HepG2 (cell line): ENCODE results near the gene PPP1CA. TPM values are rescaled to one million over a fixed set of nuclear protein-coding genes. Genes with fewer than 3 reads are reported as not detected.

Experiments used
- ATAC-seq: fragments of 200-7000 bp; cut with Tn5 transposase; 3 replicates; pipeline ENCODE4 v1.9.1; 2020; ENCODE audit warnings: mild to moderate bottlenecking, moderate library complexity
- BruUV-seq: library from RNA; stranded (reverse); fragments of 400-500 nt; replicated peaks from 2 replicates; lab custom pipeline; 2021; lab: Mats Ljungman, UMichigan
- CTCF ChIA-PET: fragments of 300-600 bp; formaldehyde crosslinking; extraction: SDS; loops from one replicate; lab custom pipeline; 2021; ENCODE audit warnings: low total read pairs, inconsistent platforms, low intra/inter-chr PET ratio; lab: Yijun Ruan, JAX
- POLR2A ChIA-PET: fragments of 350-600 bp; sonication (Branson Sonifier 250); formaldehyde crosslinking; loops from one replicate; lab custom pipeline; 2020; ENCODE audit warnings: antibody characterized with exemption, inconsistent platforms; lab: Yijun Ruan, JAX
- DNase-seq: peaks from one replicate; pipeline ENCODE4 v3.0.0-alpha.2; 2015; ENCODE audit warnings: low spot score
- FAIRE-seq: peaks from 3 replicates; lab custom pipeline; 2011; peaks lifted over from hg19 to GRCh38; lab: Jason Lieb, UNC
- H2AFZ ChIP-seq: one replicate; pipeline ENCODE4 v1.6.1; 2011; ENCODE audit warnings: low read length, inconsistent platforms
- H3K27ac ChIP-seq: fragments of 300-600 bp; 3 replicates; pipeline ENCODE4 v1.8.0; 2011; ENCODE audit warnings: mixed run types, mild to moderate bottlenecking, mixed read lengths, low read length, inconsistent platforms; ENCODE audit not compliant: insufficient read depth; ENCODE audit errors: extremely low read length
- H3K27me3 ChIP-seq, 2 experiments: fragments of 200-600 bp in 1 of 2; 2 replicates in 1 of 2; 3 replicates in 1 of 2; pipeline versions ENCODE4 v1.6.0 to v1.8.0; 2011; ENCODE audit warnings: low read length in 2 of 2, mild to moderate bottlenecking in 2 of 2, moderate library complexity in 2 of 2, inconsistent platforms in 1 of 2; ENCODE audit not compliant: insufficient read depth in 2 of 2, control insufficient read depth in 1 of 2
- H3K36me3 ChIP-seq, 2 experiments: fragments of 200-600 bp in 1 of 2; replicated peaks in 1 of 2; 2 replicates in 1 of 2; 3 replicates in 1 of 2; pipeline versions ENCODE4 v1.5.1 to v1.8.0; 2011; ENCODE audit warnings: low read length in 2 of 2, inconsistent platforms in 1 of 2; ENCODE audit not compliant: insufficient read depth in 2 of 2, control insufficient read depth in 1 of 2
- H3K4me1 ChIP-seq: 2 replicates; pipeline ENCODE4 v1.5.1; 2012; ENCODE audit warnings: low read length, inconsistent platforms; ENCODE audit not compliant: insufficient read depth
- H3K4me2 ChIP-seq: 2 replicates; pipeline ENCODE4 v1.6.0; 2011; ENCODE audit warnings: low read depth, low read length, inconsistent platforms
- H3K4me3 ChIP-seq, 3 experiments: fragments of 200-600 bp in 1 of 3; sonication (generic), shearing (Covaris generic) in 1 of 3; replicated peaks in 1 of 3; 2 replicates each; pipeline ENCODE4 v1.5.1; 2011 to 2016; ENCODE audit warnings: low read length in 3 of 3, inconsistent platforms in 2 of 3, low read depth in 2 of 3, mild to moderate bottlenecking in 2 of 3, control low read depth in 1 of 3, mixed read lengths in 1 of 3; ENCODE audit not compliant: insufficient read depth in 1 of 3
- H3K79me2 ChIP-seq: one replicate; pipeline ENCODE4 v1.6.1; 2011; ENCODE audit warnings: low read length, inconsistent platforms; ENCODE audit not compliant: insufficient read depth
- H3K9ac ChIP-seq: 2 replicates; pipeline ENCODE4 v1.6.0; 2011; ENCODE audit warnings: mild to moderate bottlenecking, low read depth, low read length, inconsistent platforms; ENCODE audit not compliant: insufficient read depth
- H3K9me3 ChIP-seq: 2 replicates; pipeline ENCODE4 v1.5.1; 2012; ENCODE audit warnings: mild to moderate bottlenecking, low read length
- H4K20me1 ChIP-seq: 2 replicates; pipeline ENCODE4 v1.6.0; 2011; ENCODE audit warnings: inconsistent platforms, mild to moderate bottlenecking, low read length, moderate library complexity; ENCODE audit not compliant: insufficient read depth
- ETV5 ChIP-seq: IDR thresholded peaks from 2 replicates; pipeline ENCODE4 v1.6.1; 2018; ENCODE audit warnings: missing biosample characterization, missing genetic modification reagents, inconsistent platforms, borderline replicate concordance
- FUBP1 ChIP-seq: sonication (generic); formaldehyde crosslinking; IDR thresholded peaks from 2 replicates; pipeline ENCODE4 v1.5.1; 2020; ENCODE audit warnings: missing genetic modification reagents, mild to moderate bottlenecking, borderline replicate concordance
- MYC ChIP-seq: sonication (generic); formaldehyde crosslinking; IDR thresholded peaks from 2 replicates; pipeline ENCODE4 v1.9.0; 2021; ENCODE audit warnings: missing genetic modification reagents, borderline replicate concordance
- NFE2L1 ChIP-seq: sonication (generic); formaldehyde crosslinking; IDR thresholded peaks from 2 replicates; pipeline ENCODE4 v1.4.0; 2020; ENCODE audit warnings: missing genetic modification reagents, mild to moderate bottlenecking, borderline replicate concordance
- RXRA ChIP-seq: sonication (generic); formaldehyde crosslinking; IDR thresholded peaks from 2 replicates; pipeline ENCODE4 v1.5.1; 2020; ENCODE audit warnings: missing genetic modification reagents
- ZNF260 ChIP-seq: sonication (generic); formaldehyde crosslinking; IDR thresholded peaks from 2 replicates; pipeline ENCODE4 v1.4.0; 2020; ENCODE audit warnings: missing genetic modification reagents, low read depth, mild to moderate bottlenecking, borderline replicate concordance
- ZNF709 ChIP-seq: sonication (generic); formaldehyde crosslinking; IDR thresholded peaks from 2 replicates; pipeline ENCODE4 v1.5.0; 2020; ENCODE audit warnings: mild to moderate bottlenecking, missing genetic modification reagents
- WGBS: methylation state at CpG from one replicate; pipeline ENCODE4 v1.1.6; 2017; ENCODE audit warnings: low lambda C conversion rate; 5-methylcytosine and 5-hydroxymethylcytosine counted together
- in situ Hi-C: cut with HindIII; loops from 2 replicates; pipeline ENCODE4 v1.10.0; 2017; ENCODE audit warnings: low pct_unique_long_range_greater_than_20kb; ENCODE audit not compliant: extremely low pct_ligation_motif_present
- intact Hi-C: fragments of 100-400 bp; cut with micrococcal nuclease; formaldehyde crosslinking; loops from one replicate; pipeline ENCODE4 v1.10.0; 2022; ENCODE audit not compliant: unreplicated experiment
- polyA plus RNA-seq, 8 experiments: library from polyadenylated mRNA; depleted of rRNA in 3 of 8; stranded (reverse) in 7 of 8; unstranded in 1 of 8; fragments of >200 nt; fragmentation: Illumina TruSeq in 4 of 8; extraction: Trizol in 4 of 8; gene quantifications; 2 replicates each; pipeline versions ENCODE4 v1.2.1 to v1.2.3, GENCODE V29; 2011 to 2016; ENCODE audit warnings: low read depth in 4 of 8, missing spikeins in 1 of 8, mixed read lengths in 1 of 8; ENCODE audit not compliant: insufficient read depth in 1 of 8
- total RNA-seq, 5 experiments: library from RNA; depleted of rRNA; stranded (reverse); fragments of >200 nt; fragmentation: Illumina TruSeq; extraction: Trizol; gene quantifications; 2 replicates each; pipeline ENCODE4 v1.2.3, GENCODE V29; 2016; ENCODE audit warnings: low read depth in 1 of 5

Gene PPP1CA
- total and polyA plus RNA-seq, 2 of the 13 experiments (the other 11 are each of a cell fraction or from before 2014, with no cell fraction given): 149 to 170 TPM

- Histone ChIP-seq H2AFZ (no peak overlapping the region), H3K36me3 (no peaks in the 10 kb centered on the region), H3K27ac (no peak overlapping the region), H3K9me3 (no peaks in the 10 kb centered on the region), H4K20me1 (no peaks in the 10 kb centered on the region), H3K4me1 (peaks cover 68% of the 10 kb centered on the region), H3K4me2 (no peak overlapping the region), H3K9ac (no peak overlapping the region), H3K27me3 (peaks cover 2 to 14% of the 10 kb centered on the region in 2 experiments; a peak in 3 of 5 replicates), H3K79me2 (no peaks in the 10 kb centered on the region), H3K4me3 (no peak overlapping the region)
- ChIA-PET CTCF (no interaction called here), POLR2A (interaction anchor here (1.5 to 2.2 kb wide), 2 partner anchors 14 to 62 kb away, joined by 6 to 8 read pairs; no protein-coding TSS in a partner anchor)
- ATAC-seq (no peak), FAIRE-seq (no peak), DNase-seq (no peak)
- WGBS: 52% methylated on average over 7 of the region's 18 CpGs
- BruUV-seq: no TSS peak
- intact Hi-C loops (no loop called here), in situ Hi-C loops (no loop called here)
- no peak for TF ChIP-seq ZNF709 (CRISPR knock-in tag)
- TF ChIP-seq ZNF260 (CRISPR knock-in tag): no peak
- TF ChIP-seq ETV5 (CRISPR knock-in tag): no peak
- TF ChIP-seq MYC (CRISPR knock-in tag): peak; percentile 21; the same call in 1 of the 2 replicates
- TF ChIP-seq FUBP1 (CRISPR knock-in tag): no peak
- TF ChIP-seq NFE2L1 (CRISPR knock-in tag): no peak
- 0 out of 2 replicates have a peak, but pooled peaks have one; percentile 16 for TF ChIP-seq RXRA (CRISPR knock-in tag)
Measured at GRCh38 chr11:67406420-67406968, 4.8 kb upstream of the PPP1CA start.
